Measurements from ENCODE around the gene YPEL1. TPM values are rescaled to one million over a fixed set of nuclear protein-coding genes. Genes with fewer than 3 reads are reported as not detected.
A peak's percentile ranks its signal among the peaks of the same experiment; 100 is the strongest.

The YPEL1 gene
- total and polyA plus RNA-seq, 2 of the 13 experiments (the other 11 are each of a cell fraction or from before 2014, with no cell fraction given): 0.33 to 2.5 TPM

DNA sequence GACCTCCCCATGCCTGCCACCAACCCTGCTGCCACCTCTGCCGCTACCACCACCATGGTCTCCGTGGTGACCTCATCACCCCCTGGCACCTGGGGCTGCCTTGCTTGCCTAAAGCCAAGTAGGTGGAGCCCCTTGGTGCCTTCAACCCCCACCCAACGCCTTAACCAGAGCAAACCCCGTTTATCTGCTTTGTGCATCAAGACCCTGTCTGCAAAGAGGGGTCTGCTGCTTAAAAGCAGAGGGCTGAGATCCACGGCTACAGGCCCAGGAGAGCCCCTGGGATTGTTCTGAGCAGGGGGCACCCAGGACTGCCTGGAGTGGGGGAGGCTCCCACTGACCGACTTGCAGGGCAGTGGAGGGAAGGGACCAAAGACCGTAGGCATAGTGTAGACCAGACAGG lies 74.7 kb downstream of the YPEL1 start (continued):
- TF ChIP-seq, protein P1, sequence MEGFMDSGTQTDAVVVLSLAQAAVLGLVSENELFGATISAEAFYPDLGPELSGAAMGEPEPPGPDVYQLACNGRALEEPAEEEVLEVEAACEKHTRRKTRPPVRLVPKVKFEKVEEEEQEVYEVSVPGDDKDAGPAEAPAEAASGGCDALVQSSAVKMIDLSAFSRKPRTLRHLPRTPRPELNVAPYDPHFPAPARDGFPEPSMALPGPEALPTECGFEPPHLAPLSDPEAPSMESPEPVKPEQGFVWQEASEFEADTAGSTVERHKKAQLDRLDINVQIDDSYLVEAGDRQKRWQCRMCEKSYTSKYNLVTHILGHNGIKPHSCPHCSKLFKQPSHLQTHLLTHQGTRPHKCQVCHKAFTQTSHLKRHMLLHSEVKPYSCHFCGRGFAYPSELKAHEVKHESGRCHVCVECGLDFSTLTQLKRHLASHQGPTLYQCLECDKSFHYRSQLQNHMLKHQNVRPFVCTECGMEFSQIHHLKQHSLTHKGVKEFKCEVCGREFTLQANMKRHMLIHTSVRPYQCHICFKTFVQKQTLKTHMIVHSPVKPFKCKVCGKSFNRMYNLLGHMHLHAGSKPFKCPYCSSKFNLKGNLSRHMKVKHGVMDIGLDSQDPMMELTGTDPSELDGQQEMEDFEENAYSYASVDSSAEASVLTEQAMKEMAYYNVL (CRISPR knock-in tag; IDR thresholded peaks at IDR 0.05; ENCODE audit: borderline replicate concordance): no peak

DNA sequence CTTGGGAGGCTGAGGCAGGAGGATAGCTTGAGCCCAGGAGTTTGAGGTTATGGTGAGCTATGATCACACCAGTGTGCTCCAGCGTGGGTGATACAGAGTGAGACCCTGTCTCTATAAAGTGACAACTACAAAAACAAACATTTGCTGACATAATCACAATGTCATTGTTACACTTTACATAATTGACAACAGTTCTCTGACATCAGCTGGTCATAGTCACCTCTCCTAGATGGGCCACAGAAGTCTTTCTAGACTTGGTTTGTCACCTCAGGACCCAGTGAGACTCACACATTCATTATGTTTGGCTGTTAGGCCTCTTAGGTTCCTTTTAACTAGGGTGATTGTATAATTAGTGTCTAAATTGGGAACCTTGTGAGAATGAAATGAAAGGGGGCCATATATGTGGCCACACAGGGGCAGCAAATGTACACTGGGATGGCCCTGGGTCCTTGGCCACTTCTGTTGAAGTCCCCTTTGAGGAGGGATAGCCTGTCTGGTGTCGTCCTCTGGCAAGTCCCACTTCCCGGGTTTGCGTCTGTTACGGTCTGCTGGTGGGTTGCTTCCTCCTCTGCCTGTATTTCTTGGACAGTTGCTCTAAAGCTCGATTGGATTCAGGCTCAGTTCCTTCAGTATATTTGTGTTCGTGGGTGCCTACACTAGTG lies 75.6 kb downstream of the YPEL1 start:
- Histone ChIP-seq H3K4me3 (replicated peaks in 1 of 3; ENCODE audit: insufficient read depth in 1 of 3, low read depth in 2 of 3, low read length in 3 of 3) (no peak overlapping the region), H3K9ac (ENCODE audit: insufficient read depth, low read depth, low read length) (no peak overlapping the region), H3K36me3 (replicated peaks in 1 of 2; ENCODE audit: control insufficient read depth in 1 of 2, insufficient read depth in 2 of 2, low read length in 2 of 2) (no peaks in the 10 kb centered on the region), H3K4me1 (ENCODE audit: insufficient read depth, low read length) (peaks cover 20% of the 10 kb centered on the region), H3K79me2 (ENCODE audit: insufficient read depth, low read length) (no peaks in the 10 kb centered on the region), H4K20me1 (ENCODE audit: insufficient read depth, low read length) (no peaks in the 10 kb centered on the region), H3K27ac (ENCODE audit: extremely low read length, insufficient read depth, low read length) (no peak overlapping the region), H3K4me2 (ENCODE audit: low read depth, low read length) (no peak overlapping the region), H3K27me3 (ENCODE audit: control insufficient read depth in 1 of 2, insufficient read depth in 2 of 2, low read length in 2 of 2) (no peaks in the 10 kb centered on the region), H2AFZ (ENCODE audit: low read length) (no peak overlapping the region), H3K9me3 (ENCODE audit: low read length) (no peaks in the 10 kb centered on the region)
- in situ Hi-C loops (cut with HindIII; ENCODE audit: extremely low pct_ligation_motif_present, low pct_unique_long_range_greater_than_20kb): loop anchor here (10.0 kb wide), 1 partner anchor 55 kb away; no protein-coding TSS in a partner anchor
- ATAC-seq (no peak), FAIRE-seq (no peak), DNase-seq (ENCODE audit: low spot score) (no peak)
- TF ChIP-seq ZNF225 (CRISPR knock-in tag; IDR thresholded peaks at IDR 0.05) (no peak), MAFF (IDR thresholded peaks at IDR 0.05; ENCODE audit: low read depth, low read length) (peak; percentile 70), MAFK (conservative IDR thresholded peaks at IDR 0.05 in 1 of 2, IDR thresholded peaks at IDR 0.05 in 1 of 2; ENCODE audit: low read length in 2 of 2) (peak; percentile 79 to 84), ZNF10 (CRISPR knock-in tag; IDR thresholded peaks at IDR 0.05; ENCODE audit: borderline replicate concordance, low read depth) (no peak), STAG1 (CRISPR knock-in tag; IDR thresholded peaks at IDR 0.05) (peak; percentile 34), ZNF251 (CRISPR knock-in tag; IDR thresholded peaks at IDR 0.05) (no peak), THYN1 (CRISPR knock-in tag; IDR thresholded peaks at IDR 0.05; ENCODE audit: borderline replicate concordance, low read depth) (no peak)
- TF ChIP-seq, protein P2, sequence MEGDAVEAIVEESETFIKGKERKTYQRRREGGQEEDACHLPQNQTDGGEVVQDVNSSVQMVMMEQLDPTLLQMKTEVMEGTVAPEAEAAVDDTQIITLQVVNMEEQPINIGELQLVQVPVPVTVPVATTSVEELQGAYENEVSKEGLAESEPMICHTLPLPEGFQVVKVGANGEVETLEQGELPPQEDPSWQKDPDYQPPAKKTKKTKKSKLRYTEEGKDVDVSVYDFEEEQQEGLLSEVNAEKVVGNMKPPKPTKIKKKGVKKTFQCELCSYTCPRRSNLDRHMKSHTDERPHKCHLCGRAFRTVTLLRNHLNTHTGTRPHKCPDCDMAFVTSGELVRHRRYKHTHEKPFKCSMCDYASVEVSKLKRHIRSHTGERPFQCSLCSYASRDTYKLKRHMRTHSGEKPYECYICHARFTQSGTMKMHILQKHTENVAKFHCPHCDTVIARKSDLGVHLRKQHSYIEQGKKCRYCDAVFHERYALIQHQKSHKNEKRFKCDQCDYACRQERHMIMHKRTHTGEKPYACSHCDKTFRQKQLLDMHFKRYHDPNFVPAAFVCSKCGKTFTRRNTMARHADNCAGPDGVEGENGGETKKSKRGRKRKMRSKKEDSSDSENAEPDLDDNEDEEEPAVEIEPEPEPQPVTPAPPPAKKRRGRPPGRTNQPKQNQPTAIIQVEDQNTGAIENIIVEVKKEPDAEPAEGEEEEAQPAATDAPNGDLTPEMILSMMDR (CRISPR knock-in tag; IDR thresholded peaks at IDR 0.05): peak; percentile 44
- 64% methylated on average over 3 of the region's 7 CpGs for whole genome bisulfite sequencing (ENCODE audit: low lambda C conversion rate)
- intact Hi-C loops (cut with micrococcal nuclease; ENCODE audit: unreplicated experiment): no loop called here
- ChIA-PET POLR2A (no interaction called here), CTCF (ENCODE audit: low intra/inter-chr PET ratio, low total read pairs) (no interaction called here)
- no TSS peak for BruUV-seq (replicated peaks)

Data from HepG2 (cell line).